Effector memory CD8-positive, alpha-beta T cell (primary cell): ENCODE results near the gene GSTO1.

Experiments
- ATAC-seq: fragments of 150-1000 bp; cut with Tn5 transposase; replicated peaks from 2 replicates; pipeline ENCODE4 v1.10.0; 2021; ENCODE audit warnings: mild to moderate bottlenecking, moderate library complexity
- DNase-seq, 3 experiments: peaks; one replicate each; pipeline ENCODE4 v3.0.0; 2021
- H3K27ac Mint-ChIP-seq, 2 donors: one replicate each; pipeline ENCODE4 v1.8.0; 2022; ENCODE audit warnings: mild to moderate bottlenecking in 2 of 2, mixed read lengths in 2 of 2, moderate library complexity in 2 of 2
- H3K27me3 Mint-ChIP-seq, 2 donors: one replicate each; pipeline ENCODE4 v1.8.0; 2022; ENCODE audit warnings: mixed read lengths in 2 of 2
- H3K36me3 Mint-ChIP-seq: one replicate; pipeline ENCODE4 v1.8.0; 2022; ENCODE audit warnings: mild to moderate bottlenecking, moderate library complexity, mixed read lengths; ENCODE audit not compliant: insufficient read depth
- H3K4me1 Mint-ChIP-seq, 2 donors: one replicate each; pipeline ENCODE4 v1.8.0; 2022; ENCODE audit warnings: low read depth in 2 of 2, mixed read lengths in 2 of 2
- H3K4me3 Mint-ChIP-seq, 2 donors: one replicate each; pipeline ENCODE4 v1.8.0; 2022; ENCODE audit warnings: mild to moderate bottlenecking in 2 of 2, mixed read lengths in 2 of 2, moderate library complexity in 2 of 2
- H3K9me3 Mint-ChIP-seq, 2 donors: one replicate each; pipeline ENCODE4 v1.8.0; 2022; ENCODE audit warnings: mixed read lengths in 2 of 2

Gene GSTO1

GRCh38 chr10:104273286-104273685 lies 18.6 kb downstream of the GSTO1 start:
- H3K4me1 Mint-ChIP-seq: peaks cover 3 to 5% of the 10 kb centered on the region in 2 donors
- peaks cover 6 to 30% of the 10 kb centered on the region in 2 donors for H3K27me3 Mint-ChIP-seq
- no peak for ATAC-seq
- H3K27ac Mint-ChIP-seq: no peak overlapping the region
- no peaks in the 10 kb centered on the region for H3K9me3 Mint-ChIP-seq
- H3K4me3 Mint-ChIP-seq: no peak overlapping the region
- DNase-seq: no peak
- H3K36me3 Mint-ChIP-seq: peaks cover 8% of the 10 kb centered on the region

GRCh38 chr10:104273899-104274575 lies 19.3 kb downstream of the GSTO1 start:
- no peak overlapping the region for H3K4me3 Mint-ChIP-seq
- peaks cover 0 to 3% of the 10 kb centered on the region in 2 donors for H3K4me1 Mint-ChIP-seq
- no peaks in the 10 kb centered on the region for H3K9me3 Mint-ChIP-seq

GRCh38 chr10:104274762-104275721 lies 20.4 kb downstream of the GSTO1 start:
- peak in 2 of 3 experiments; percentile 29 to 33 for DNase-seq

More at GRCh38 chr10:104273899-104274575, 19.3 kb downstream of the GSTO1 start:
- DNase-seq: no peak
- ATAC-seq: no peak
- H3K36me3 Mint-ChIP-seq: peaks cover under 1% of the 10 kb centered on the region
- peaks cover 13 to 37% of the 10 kb centered on the region in 2 donors for H3K27me3 Mint-ChIP-seq
- H3K27ac Mint-ChIP-seq: no peak overlapping the region

GRCh38 chr10:104276192-104276591 lies 21.5 kb downstream of the GSTO1 start:
- H3K27ac Mint-ChIP-seq: no peak overlapping the region
- H3K4me1 Mint-ChIP-seq: no peaks in the 10 kb centered on the region
- H3K4me3 Mint-ChIP-seq: no peak overlapping the region
- H3K36me3 Mint-ChIP-seq: no peaks in the 10 kb centered on the region
- DNase-seq (no peak), ATAC-seq (no peak)
- H3K27me3 Mint-ChIP-seq: peaks cover 13 to 40% of the 10 kb centered on the region in 2 donors
- H3K9me3 Mint-ChIP-seq: no peaks in the 10 kb centered on the region

More at GRCh38 chr10:104274762-104275721, 20.4 kb downstream of the GSTO1 start:
- H3K9me3 Mint-ChIP-seq: no peaks in the 10 kb centered on the region
- peak; percentile 84 for ATAC-seq
- no peaks in the 10 kb centered on the region for H3K36me3 Mint-ChIP-seq
- peak overlapping the region in 1 of 2 donors; percentile 42 for H3K4me3 Mint-ChIP-seq
- H3K27ac Mint-ChIP-seq: no peak overlapping the region
- no peaks in the 10 kb centered on the region for H3K4me1 Mint-ChIP-seq
- peaks cover 13 to 40% of the 10 kb centered on the region in 2 donors for H3K27me3 Mint-ChIP-seq

GRCh38 chr10:104277785-104278184 lies 23.1 kb downstream of the GSTO1 start:
- Mint-ChIP-seq H3K4me3 (no peak overlapping the region), H3K27ac (no peak overlapping the region), H3K9me3 (no peaks in the 10 kb centered on the region), H3K27me3 (peaks cover 13 to 40% of the 10 kb centered on the region in 2 donors), H3K36me3 (no peaks in the 10 kb centered on the region), H3K4me1 (no peaks in the 10 kb centered on the region)
- no peak for ATAC-seq
- no peak for DNase-seq

- H3K4me3 Mint-ChIP-seq: no peak overlapping the region
- no peak overlapping the region for H3K27ac Mint-ChIP-seq
- ATAC-seq (no peak), DNase-seq (no peak)
- H3K9me3 Mint-ChIP-seq: no peaks in the 10 kb centered on the region
- no peaks in the 10 kb centered on the region for H3K36me3 Mint-ChIP-seq
- peaks cover 13 to 36% of the 10 kb centered on the region in 2 donors for H3K27me3 Mint-ChIP-seq
- no peaks in the 10 kb centered on the region for H3K4me1 Mint-ChIP-seq
Observed at GRCh38 chr10:104279550-104280259, 25.0 kb downstream of the GSTO1 start.

- Mint-ChIP-seq H3K36me3 (no peaks in the 10 kb centered on the region), H3K27ac (no peak overlapping the region), H3K27me3 (peaks cover 13 to 21% of the 10 kb centered on the region in 2 donors), H3K4me3 (no peak overlapping the region), H3K9me3 (no peaks in the 10 kb centered on the region), H3K4me1 (no peaks in the 10 kb centered on the region)
- ATAC-seq: no peak
- no peak for DNase-seq
Observed at GRCh38 chr10:104281694-104282093, 27.0 kb downstream of the GSTO1 start.

GRCh38 chr10:104284846-104285245 lies 30.2 kb downstream of the GSTO1 start:
- no peak overlapping the region for H3K27ac Mint-ChIP-seq
- DNase-seq: no peak

GRCh38 chr10:104286939-104287338 lies 32.2 kb downstream of the GSTO1 start:
- ATAC-seq: no peak
- H3K36me3 Mint-ChIP-seq: peaks cover 3% of the 10 kb centered on the region
- peaks cover 35 to 39% of the 10 kb centered on the region in 2 donors for H3K27me3 Mint-ChIP-seq

More at GRCh38 chr10:104284846-104285245, 30.2 kb downstream of the GSTO1 start:
- ATAC-seq: no peak
- H3K36me3 Mint-ChIP-seq: no peaks in the 10 kb centered on the region
- no peaks in the 10 kb centered on the region for H3K4me1 Mint-ChIP-seq
- peaks cover 20 to 23% of the 10 kb centered on the region in 2 donors for H3K27me3 Mint-ChIP-seq
- H3K4me3 Mint-ChIP-seq: no peak overlapping the region
- no peaks in the 10 kb centered on the region for H3K9me3 Mint-ChIP-seq

GRCh38 chr10:104288355-104288754 lies 33.7 kb downstream of the GSTO1 start:
- ATAC-seq: no peak
- Mint-ChIP-seq H3K27ac (no peak overlapping the region), H3K4me1 (peaks cover 4 to 7% of the 10 kb centered on the region in 2 donors)

More at GRCh38 chr10:104286939-104287338, 32.2 kb downstream of the GSTO1 start:
- DNase-seq: no peak
- no peaks in the 10 kb centered on the region for H3K9me3 Mint-ChIP-seq
- H3K4me1 Mint-ChIP-seq: peaks cover 4 to 7% of the 10 kb centered on the region in 2 donors
- no peak overlapping the region for H3K4me3 Mint-ChIP-seq
- H3K27ac Mint-ChIP-seq: no peak overlapping the region

GRCh38 chr10:104291439-104291951 lies 36.8 kb downstream of the GSTO1 start:
- Mint-ChIP-seq H3K9me3 (no peaks in the 10 kb centered on the region), H3K36me3 (peaks cover 3% of the 10 kb centered on the region), H3K4me1 (peaks cover 4 to 7% of the 10 kb centered on the region in 2 donors), H3K27ac (no peak overlapping the region), H3K4me3 (no peak overlapping the region), H3K27me3 (peaks cover 35 to 47% of the 10 kb centered on the region in 2 donors)
- DNase-seq: peak; percentile 86 to 88 (median 88)
- ATAC-seq: peak; percentile 100

More at GRCh38 chr10:104288355-104288754, 33.7 kb downstream of the GSTO1 start:
- peaks cover 35 to 39% of the 10 kb centered on the region in 2 donors for H3K27me3 Mint-ChIP-seq
- no peak for DNase-seq
- H3K4me3 Mint-ChIP-seq: no peak overlapping the region
- no peaks in the 10 kb centered on the region for H3K9me3 Mint-ChIP-seq
- H3K36me3 Mint-ChIP-seq: peaks cover 3% of the 10 kb centered on the region

- peaks cover 29 to 46% of the 10 kb centered on the region in 2 donors for H3K27me3 Mint-ChIP-seq
- H3K36me3 Mint-ChIP-seq: peaks cover 7% of the 10 kb centered on the region
- H3K4me3 Mint-ChIP-seq: no peak overlapping the region
- DNase-seq: no peak
- H3K4me1 Mint-ChIP-seq: peaks cover 4 to 7% of the 10 kb centered on the region in 2 donors
- no peak overlapping the region for H3K27ac Mint-ChIP-seq
- no peak for ATAC-seq
- H3K9me3 Mint-ChIP-seq: no peaks in the 10 kb centered on the region
Observed at GRCh38 chr10:104293011-104293410, 38.3 kb downstream of the GSTO1 start.
